ENCODE results near the gene ORAI3.

DNA sequence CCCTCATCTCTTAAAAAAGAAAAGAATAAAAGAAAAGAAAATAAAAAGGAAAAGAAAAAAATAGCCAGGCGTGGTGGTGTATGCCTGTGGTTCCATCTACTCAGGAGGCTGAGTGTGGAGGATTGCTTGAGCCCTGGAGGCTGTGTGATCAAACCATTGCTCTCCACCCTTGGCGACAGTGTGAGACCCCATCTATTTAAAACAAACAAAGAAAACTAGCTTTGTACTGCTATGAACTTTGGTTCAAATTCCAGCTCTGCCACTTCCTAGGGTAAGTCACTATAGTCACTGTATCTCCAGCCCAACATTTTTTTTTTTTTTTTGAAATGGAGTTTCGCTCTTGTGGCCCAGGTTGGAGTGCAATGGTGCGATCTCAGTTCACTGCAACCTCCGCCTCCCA, 48.3 kb upstream of the ORAI3 start:
- TF ChIP-seq POLR2A (IDR thresholded peaks at IDR 0.05) (no peak), EP300 (IDR thresholded peaks at IDR 0.05) (no peak)
- TF ChIP-seq, protein P1, sequence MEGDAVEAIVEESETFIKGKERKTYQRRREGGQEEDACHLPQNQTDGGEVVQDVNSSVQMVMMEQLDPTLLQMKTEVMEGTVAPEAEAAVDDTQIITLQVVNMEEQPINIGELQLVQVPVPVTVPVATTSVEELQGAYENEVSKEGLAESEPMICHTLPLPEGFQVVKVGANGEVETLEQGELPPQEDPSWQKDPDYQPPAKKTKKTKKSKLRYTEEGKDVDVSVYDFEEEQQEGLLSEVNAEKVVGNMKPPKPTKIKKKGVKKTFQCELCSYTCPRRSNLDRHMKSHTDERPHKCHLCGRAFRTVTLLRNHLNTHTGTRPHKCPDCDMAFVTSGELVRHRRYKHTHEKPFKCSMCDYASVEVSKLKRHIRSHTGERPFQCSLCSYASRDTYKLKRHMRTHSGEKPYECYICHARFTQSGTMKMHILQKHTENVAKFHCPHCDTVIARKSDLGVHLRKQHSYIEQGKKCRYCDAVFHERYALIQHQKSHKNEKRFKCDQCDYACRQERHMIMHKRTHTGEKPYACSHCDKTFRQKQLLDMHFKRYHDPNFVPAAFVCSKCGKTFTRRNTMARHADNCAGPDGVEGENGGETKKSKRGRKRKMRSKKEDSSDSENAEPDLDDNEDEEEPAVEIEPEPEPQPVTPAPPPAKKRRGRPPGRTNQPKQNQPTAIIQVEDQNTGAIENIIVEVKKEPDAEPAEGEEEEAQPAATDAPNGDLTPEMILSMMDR (IDR thresholded peaks at IDR 0.05), result no peak
